K562 (cell line): ENCODE results near the gene MLLT6.

ENCODE experiments used
- CREB3 ChIP-seq: fragments of 450-650 bp; conservative IDR thresholded peaks from 2 replicates; pipeline ENCODE4 v1.6.1; 2016; ENCODE audit warnings: missing genetic modification characterization, low read depth, mild to moderate bottlenecking, missing compliant biosample characterization, moderate library complexity
- CTCF ChIP-seq, 3 experiments: IDR thresholded peaks in 2 of 3; conservative IDR thresholded peaks in 1 of 3; 2 replicates each; pipeline ENCODE4 v1.5.1; 2011 to 2012; ENCODE audit warnings: low read length in 3 of 3, mild to moderate bottlenecking in 3 of 3, control low read depth in 2 of 3, improper control_type of control experiment in 1 of 3, inconsistent platforms in 1 of 3, low read depth in 1 of 3, mixed read lengths in 1 of 3, moderate library complexity in 1 of 3; ENCODE audit not compliant: insufficient read depth in 2 of 3
- FOS ChIP-seq: IDR thresholded peaks from 3 replicates; pipeline ENCODE4 v1.6.1; 2011; ENCODE audit not compliant: insufficient read length; ENCODE audit errors: extremely low read depth
- FOXK2 ChIP-seq, 2 experiments: fragments of 450-650 bp; IDR thresholded peaks in 1 of 2; conservative IDR thresholded peaks in 1 of 2; 2 replicates each; pipeline ENCODE4 v1.6.1; 2016; ENCODE audit warnings: low read depth in 2 of 2, mild to moderate bottlenecking in 1 of 2
- GABPA ChIP-seq: fragments of 200-800 bp; sonication (Bioruptor generic); conservative IDR thresholded peaks from 2 replicates; pipeline ENCODE4 v1.6.1; 2016; ENCODE audit warnings: low read depth, missing genetic modification characterization, missing compliant biosample characterization
- POLR2A ChIP-seq: fragments of 450-650 bp; conservative IDR thresholded peaks from 2 replicates; pipeline ENCODE4 v1.6.1; 2016
- TCFL5 ChIP-seq: fragments of 250-450 bp; sonication (Bioruptor Pico); conservative IDR thresholded peaks from 2 replicates; pipeline ENCODE4 v1.6.1; 2021; ENCODE audit warnings: mild to moderate bottlenecking, moderate library complexity, matching md5 sums
- ZNF232 ChIP-seq: sonication (generic); formaldehyde crosslinking; IDR thresholded peaks from 2 replicates; pipeline ENCODE4 v1.8.0; 2022; ENCODE audit warnings: mild to moderate bottlenecking, missing genetic modification reagents

DNA sequence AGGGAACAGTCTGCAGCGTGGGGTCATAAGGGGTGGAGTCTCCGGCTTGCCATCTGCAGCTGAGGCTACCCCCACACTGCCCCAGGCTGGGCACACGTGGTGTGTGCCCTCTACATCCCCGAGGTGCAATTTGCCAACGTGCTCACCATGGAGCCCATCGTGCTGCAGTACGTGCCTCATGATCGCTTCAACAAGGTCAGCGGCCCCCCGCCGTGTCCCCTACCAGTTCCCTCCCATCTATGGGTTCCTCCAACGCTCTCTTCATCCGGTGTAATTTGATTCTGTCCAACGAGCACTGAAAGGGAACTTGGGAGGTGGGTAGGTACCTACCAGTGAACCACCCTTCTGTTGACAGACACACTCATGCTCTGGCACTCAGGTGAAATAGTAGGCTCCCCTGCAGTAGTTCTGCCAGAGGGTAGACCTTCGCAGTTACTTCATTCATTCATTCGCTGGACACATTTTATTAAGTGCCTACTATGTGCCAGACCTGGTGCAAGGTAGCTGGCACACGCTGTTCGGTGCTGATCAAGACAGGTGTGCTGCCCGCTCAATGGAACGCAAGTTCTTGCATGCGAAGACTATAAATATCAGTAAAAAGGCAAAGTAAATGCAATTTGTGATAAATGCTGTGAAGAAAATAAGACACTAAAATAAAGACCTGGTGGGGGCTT lies 2.7 kb downstream of the MLLT6 start:
- no peak for TF ChIP-seq FOXK2 (conservative IDR thresholded peaks at IDR 0.05 in 1 of 2, IDR thresholded peaks at IDR 0.05 in 1 of 2; ENCODE audit: low read depth in 2 of 2)
- no peak for TF ChIP-seq GABPA (tag)
- no peak for TF ChIP-seq ZNF232 (CRISPR knock-in tag)
- no peak for TF ChIP-seq TCFL5 (CRISPR knock-in tag)
- no peak for TF ChIP-seq CTCF (IDR thresholded peaks at IDR 0.05 in 2 of 3, conservative IDR thresholded peaks at IDR 0.05 in 1 of 3; ENCODE audit: insufficient read depth in 2 of 3, low read depth in 1 of 3, low read length in 3 of 3)
- no peak for TF ChIP-seq CREB3 (tag)
- no peak for TF ChIP-seq POLR2A
- no peak for TF ChIP-seq FOS
